ENCODE measurements around the gene GABBR2. TPM values are rescaled to one million over a fixed set of nuclear protein-coding genes. Genes with fewer than 3 reads are reported as not detected.
"Not testable (repeated sequence)": the region's sequence is repeated elsewhere in the genome, so short reads cannot be mapped to it uniquely, and the experiment has no call there.

Gene GABBR2
- total RNA-seq, 1 experiment from 2014 or later: 7.3 TPM

GRCh38 chr9:98495530-98495929 lies 213.2 kb downstream of the GABBR2 start:
- no peak for DNase-seq (ENCODE audit: extremely low read depth, low read depth)

GRCh38 chr9:98494852-98495251 lies 213.9 kb downstream of the GABBR2 start:
- no peak for DNase-seq (ENCODE audit: extremely low read depth, low read depth)

GRCh38 chr9:98491828-98492227 lies 216.9 kb downstream of the GABBR2 start:
- DNase-seq (ENCODE audit: extremely low read depth, low read depth): no peak

- DNase-seq (ENCODE audit: extremely low read depth, low read depth): no peak
Observed at GRCh38 chr9:98491231-98491651, 217.5 kb downstream of the GABBR2 start.

- DNase-seq (ENCODE audit: extremely low read depth, low read depth): no peak
Observed at GRCh38 chr9:98488571-98489312, 220.0 kb downstream of the GABBR2 start.

GRCh38 chr9:98485706-98486105 lies 223.0 kb downstream of the GABBR2 start:
- DNase-seq (ENCODE audit: extremely low read depth, low read depth): no peak

- DNase-seq (ENCODE audit: extremely low read depth, low read depth): no peak
Observed at GRCh38 chr9:98484162-98484561, 224.6 kb downstream of the GABBR2 start.

GRCh38 chr9:98482226-98482625 lies 226.5 kb downstream of the GABBR2 start:
- DNase-seq (ENCODE audit: extremely low read depth, low read depth): no peak

- DNase-seq (ENCODE audit: extremely low read depth, low read depth): no peak
Observed at GRCh38 chr9:98481676-98482075, 227.1 kb downstream of the GABBR2 start.

GRCh38 chr9:98479967-98480847 lies 228.5 kb downstream of the GABBR2 start:
- DNase-seq (ENCODE audit: extremely low read depth, low read depth): no peak

GRCh38 chr9:98479449-98479848 lies 229.3 kb downstream of the GABBR2 start:
- no peak for DNase-seq (ENCODE audit: extremely low read depth, low read depth)

GRCh38 chr9:98477884-98478283 lies 230.9 kb downstream of the GABBR2 start:
- DNase-seq (ENCODE audit: extremely low read depth, low read depth): no peak

- DNase-seq (ENCODE audit: extremely low read depth, low read depth): no peak
Observed at GRCh38 chr9:98472216-98472615, 236.5 kb downstream of the GABBR2 start.

GRCh38 chr9:98471185-98471584 lies 237.6 kb downstream of the GABBR2 start:
- DNase-seq (ENCODE audit: extremely low read depth, low read depth): no peak

GRCh38 chr9:98468567-98469239 lies 240.0 kb downstream of the GABBR2 start:
- no peak for DNase-seq (ENCODE audit: extremely low read depth, low read depth)

GRCh38 chr9:98465799-98466198 lies 242.9 kb downstream of the GABBR2 start:
- no peak for DNase-seq (ENCODE audit: extremely low read depth, low read depth)

- not testable (repeated sequence) for DNase-seq (ENCODE audit: extremely low read depth, low read depth)
Observed at GRCh38 chr9:98464156-98464690, 244.5 kb downstream of the GABBR2 start.

- DNase-seq (ENCODE audit: extremely low read depth, low read depth): no peak
Observed at GRCh38 chr9:98462310-98462709, 246.4 kb downstream of the GABBR2 start.

- no peak for DNase-seq (ENCODE audit: extremely low read depth, low read depth)
Observed at GRCh38 chr9:98460704-98461103, 248.0 kb downstream of the GABBR2 start.

GRCh38 chr9:98457726-98458370 lies 250.9 kb downstream of the GABBR2 start:
- DNase-seq (ENCODE audit: extremely low read depth, low read depth): no peak

All from NCI-H460 (cell line).